GM18858 (cell line): ENCODE measurements around the gene INIP.
"Not testable (repeated sequence)": the region's sequence is repeated elsewhere in the genome, so short reads cannot be mapped to it uniquely, and the experiment has no call there.

ENCODE experiments used
- ATAC-seq: cut with Tn5 transposase; IDR thresholded peaks from one replicate; pipeline ENCODE4 v1.9.1; 2021; ENCODE audit not compliant: unreplicated experiment

Gene INIP

GRCh38 chr9:112677040-112677439, 40.9 kb downstream of the INIP start:
- no peak for ATAC-seq

DNA sequence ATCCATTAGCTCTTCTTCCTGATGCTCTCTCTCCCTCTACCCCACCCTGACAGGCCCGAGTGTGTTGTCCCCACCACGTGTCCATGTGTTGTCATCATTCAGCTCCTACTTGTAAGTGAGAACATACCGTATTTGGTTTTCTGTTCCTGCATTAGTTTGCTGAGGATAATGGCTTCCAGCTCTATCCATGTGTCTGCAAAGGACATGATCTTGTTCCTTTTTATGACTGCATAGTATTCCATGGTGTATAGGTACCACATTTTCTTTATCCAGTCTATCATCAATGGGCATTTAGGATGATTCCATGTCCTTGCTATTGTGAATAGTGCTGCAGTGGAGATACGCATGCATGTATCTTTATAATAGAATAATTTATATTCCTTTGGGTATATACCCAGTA, 44.7 kb downstream of the INIP start:
- ATAC-seq, result not testable (repeated sequence)

DNA sequence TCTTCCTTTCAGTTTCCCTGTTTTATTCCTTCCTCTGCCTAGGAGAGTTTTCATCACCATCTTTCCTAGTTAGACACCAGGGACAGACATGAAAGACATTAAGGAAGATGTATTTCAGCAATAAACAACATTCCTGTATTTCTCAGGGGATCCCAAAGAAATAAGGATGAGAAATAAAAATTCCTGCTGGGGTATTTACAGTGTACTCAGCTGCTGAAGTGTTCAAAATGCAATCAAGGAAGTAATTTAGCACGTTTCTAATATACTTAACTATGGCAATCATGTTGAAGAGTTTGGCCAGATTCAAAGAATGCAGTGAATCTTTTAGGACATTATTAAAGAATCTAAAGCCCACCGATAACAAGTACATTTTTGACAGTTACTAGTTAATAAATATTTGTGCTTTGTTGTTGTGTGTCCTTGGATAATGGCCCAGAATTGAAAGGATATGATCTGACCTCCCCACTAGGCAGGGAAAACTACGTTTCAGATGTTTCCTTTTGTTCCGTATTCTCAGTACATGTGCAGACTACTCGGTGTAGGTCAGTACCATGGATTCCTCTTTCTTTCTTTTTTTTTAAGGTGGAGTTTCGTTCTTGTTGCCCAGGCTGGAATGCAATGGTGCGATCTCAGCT, 46.8 kb downstream of the INIP start:
- ATAC-seq, result no peak

GRCh38 chr9:112669326-112669725, 48.6 kb downstream of the INIP start:
- ATAC-seq, result no peak

GRCh38 chr9:112665347-112665746, 52.6 kb downstream of the INIP start:
- no peak for ATAC-seq

GRCh38 chr9:112664531-112664930, 53.4 kb downstream of the INIP start:
- no peak for ATAC-seq

DNA sequence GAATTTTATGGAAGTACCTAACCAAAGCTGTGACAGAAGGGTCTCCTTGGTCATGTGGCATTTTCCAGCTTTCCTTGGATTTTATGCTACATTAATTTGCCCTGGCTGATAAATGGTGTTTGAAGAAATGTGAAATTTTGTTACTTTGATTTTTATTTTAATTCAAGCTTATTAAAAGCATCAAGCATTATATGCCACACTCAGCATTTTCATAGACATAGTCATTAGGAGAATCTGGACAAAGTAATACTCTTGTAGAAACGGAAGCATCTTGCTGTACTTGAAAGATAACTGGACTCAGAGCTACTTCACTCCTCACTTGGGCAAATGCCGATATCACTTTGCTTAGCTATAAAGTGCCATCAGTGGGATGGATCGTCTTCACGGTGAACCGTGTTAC, 54.2 kb downstream of the INIP start:
- no peak for ATAC-seq

- ATAC-seq, result no peak
Measured at GRCh38 chr9:112659906-112660305, 58.0 kb downstream of the INIP start.

DNA sequence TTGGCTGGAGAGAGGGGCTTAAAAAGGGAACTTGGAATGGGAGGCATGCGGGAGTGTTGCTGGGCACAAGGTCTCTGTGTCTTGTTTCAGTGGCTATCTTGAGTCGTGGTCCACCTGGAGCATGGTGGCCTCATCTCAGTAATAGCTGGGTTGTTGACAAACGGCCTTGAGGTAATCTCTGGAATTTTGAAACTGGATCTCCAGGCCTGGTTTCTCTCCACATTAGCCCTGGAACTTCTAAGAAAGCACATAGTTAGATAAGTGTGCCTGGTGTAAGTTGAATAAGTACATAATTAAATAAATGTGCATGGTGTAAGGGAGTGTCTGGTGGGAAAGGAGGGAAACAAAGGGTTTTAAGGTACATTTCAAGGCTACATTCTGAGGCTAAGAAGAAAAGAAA, 62.2 kb downstream of the INIP start:
- ATAC-seq, result no peak

GRCh38 chr9:112654282-112654681, 63.6 kb downstream of the INIP start:
- ATAC-seq, result no peak

GRCh38 chr9:112648624-112649023, 69.3 kb downstream of the INIP start:
- ATAC-seq, result no peak

DNA sequence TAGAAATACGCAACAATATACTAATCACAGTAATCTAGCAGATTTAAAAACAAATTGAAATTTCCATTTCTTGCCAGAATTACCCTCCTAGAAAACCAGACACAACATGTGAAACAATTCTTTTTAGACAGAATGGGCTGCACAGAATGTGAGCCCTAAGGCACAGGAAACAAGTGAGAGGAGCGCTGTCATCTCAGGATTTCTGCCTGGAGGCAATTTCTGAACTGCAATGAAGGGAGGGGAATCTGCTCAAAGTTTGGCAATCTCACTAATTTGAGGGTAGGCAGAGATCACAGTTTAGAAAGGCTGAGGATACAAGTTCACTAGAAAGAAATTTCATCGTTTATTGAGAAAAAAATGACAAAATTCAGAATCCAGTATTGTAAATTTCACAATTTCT, 70.3 kb downstream of the INIP start:
- no peak for ATAC-seq

GRCh38 chr9:112642126-112642525, 75.8 kb downstream of the INIP start:
- no peak for ATAC-seq

GRCh38 chr9:112640311-112640710, 77.6 kb downstream of the INIP start:
- no peak for ATAC-seq
